ENCODE results near the gene ACOT12.

ACOT12 gene

GRCh38 chr5:81393783-81394718, at the start of gene ACOT12:
ACOT12 (minus strand) TSS chr5:81394134; CDS start chr5:81394114, 20 bp downstream.
- no peak for TF ChIP-seq CTCF (IDR thresholded peaks at IDR 0.05)
- peaks cover 76% of the 10 kb centered on the region for H3K27me3 ChIP-seq
- no peak within 1 kb of the TSS for H3K4me3 ChIP-seq (ENCODE audit: low read depth in 1 of 2, low read length in 1 of 2)
- H3K27ac ChIP-seq: no peak within 1 kb of the TSS
- no peaks in the 10 kb centered on the region for H3K36me3 ChIP-seq
- H3K9me3 ChIP-seq: no peaks in the 10 kb centered on the region
- H3K4me1 ChIP-seq (ENCODE audit: control insufficient read depth in 1 of 2, insufficient read depth in 1 of 2, low read depth in 1 of 2, low read length in 1 of 2): peaks cover 0 to 8% of the 10 kb centered on the region in 2 experiments

- Histone ChIP-seq H3K4me1 (ENCODE audit: control insufficient read depth in 1 of 2, insufficient read depth in 1 of 2, low read depth in 1 of 2, low read length in 1 of 2) (no peaks in the 10 kb centered on the region), H3K27me3 (no peaks in the 10 kb centered on the region), H3K36me3 (no peaks in the 10 kb centered on the region), H3K9me3 (no peaks in the 10 kb centered on the region), H3K27ac (no peak overlapping the region), H3K4me3 (ENCODE audit: low read depth in 1 of 2, low read length in 1 of 2) (no peak overlapping the region)
- no peak for TF ChIP-seq CTCF (IDR thresholded peaks at IDR 0.05)
Observed at GRCh38 chr5:81435023-81435422, 41.1 kb upstream of the ACOT12 start.

- no peak for TF ChIP-seq CTCF (IDR thresholded peaks at IDR 0.05)
- Histone ChIP-seq H3K36me3 (no peaks in the 10 kb centered on the region), H3K4me3 (ENCODE audit: low read depth in 1 of 2, low read length in 1 of 2) (no peak overlapping the region), H3K9me3 (no peaks in the 10 kb centered on the region), H3K27ac (no peak overlapping the region), H3K27me3 (no peaks in the 10 kb centered on the region), H3K4me1 (ENCODE audit: control insufficient read depth in 1 of 2, insufficient read depth in 1 of 2, low read depth in 1 of 2, low read length in 1 of 2) (no peaks in the 10 kb centered on the region)
Observed at GRCh38 chr5:81429985-81430384, 36.1 kb upstream of the ACOT12 start.

GRCh38 chr5:81429363-81429762, 35.4 kb upstream of the ACOT12 start:
- H3K4me3 ChIP-seq (ENCODE audit: low read depth in 1 of 2, low read length in 1 of 2): no peak overlapping the region

GRCh38 chr5:81428861-81429260, 34.9 kb upstream of the ACOT12 start:
- H3K36me3 ChIP-seq: no peaks in the 10 kb centered on the region
- H3K27ac ChIP-seq: no peak overlapping the region
- TF ChIP-seq CTCF (IDR thresholded peaks at IDR 0.05): no peak
- no peaks in the 10 kb centered on the region for H3K4me1 ChIP-seq (ENCODE audit: control insufficient read depth in 1 of 2, insufficient read depth in 1 of 2, low read depth in 1 of 2, low read length in 1 of 2)
- H3K9me3 ChIP-seq: no peaks in the 10 kb centered on the region
- H3K4me3 ChIP-seq (ENCODE audit: low read depth in 1 of 2, low read length in 1 of 2): no peak overlapping the region
- H3K27me3 ChIP-seq: no peaks in the 10 kb centered on the region

More at GRCh38 chr5:81429363-81429762, 35.4 kb upstream of the ACOT12 start:
- Histone ChIP-seq H3K9me3 (no peaks in the 10 kb centered on the region), H3K4me1 (ENCODE audit: control insufficient read depth in 1 of 2, insufficient read depth in 1 of 2, low read depth in 1 of 2, low read length in 1 of 2) (no peaks in the 10 kb centered on the region), H3K36me3 (no peaks in the 10 kb centered on the region), H3K27me3 (no peaks in the 10 kb centered on the region), H3K27ac (no peak overlapping the region)
- no peak for TF ChIP-seq CTCF (IDR thresholded peaks at IDR 0.05)

Measured in neutrophil (primary cell).